Astrocyte of the spinal cord (primary cell): ENCODE measurements around the gene YBX1.

Source experiments
- DNase-seq: peaks from one replicate; pipeline ENCODE4 v3.0.0; 2011; ENCODE audit warnings: low read depth, low spot score
- H3K4me3 ChIP-seq: 2 replicates; pipeline ENCODE4 v1.5.1; 2011; ENCODE audit warnings: low read depth, mild to moderate bottlenecking, low read length, moderate library complexity
- in situ Hi-C: cut with HindIII; loops from 2 replicates; pipeline ENCODE4 v1.10.0; 2017; ENCODE audit warnings: low sequenced_read_pairs
- TF ChIP-seq, protein P1 (sequence below): IDR thresholded peaks from 2 replicates; pipeline ENCODE4 v1.5.1; 2012; ENCODE audit warnings: low read depth, mild to moderate bottlenecking, low read length, inconsistent platforms

YBX1 gene

GRCh38 chr1:42737257-42737656 lies 55.0 kb downstream of the YBX1 start:
- H3K4me3 ChIP-seq: no peak overlapping the region
- no peak for DNase-seq
- TF ChIP-seq, protein P1, sequence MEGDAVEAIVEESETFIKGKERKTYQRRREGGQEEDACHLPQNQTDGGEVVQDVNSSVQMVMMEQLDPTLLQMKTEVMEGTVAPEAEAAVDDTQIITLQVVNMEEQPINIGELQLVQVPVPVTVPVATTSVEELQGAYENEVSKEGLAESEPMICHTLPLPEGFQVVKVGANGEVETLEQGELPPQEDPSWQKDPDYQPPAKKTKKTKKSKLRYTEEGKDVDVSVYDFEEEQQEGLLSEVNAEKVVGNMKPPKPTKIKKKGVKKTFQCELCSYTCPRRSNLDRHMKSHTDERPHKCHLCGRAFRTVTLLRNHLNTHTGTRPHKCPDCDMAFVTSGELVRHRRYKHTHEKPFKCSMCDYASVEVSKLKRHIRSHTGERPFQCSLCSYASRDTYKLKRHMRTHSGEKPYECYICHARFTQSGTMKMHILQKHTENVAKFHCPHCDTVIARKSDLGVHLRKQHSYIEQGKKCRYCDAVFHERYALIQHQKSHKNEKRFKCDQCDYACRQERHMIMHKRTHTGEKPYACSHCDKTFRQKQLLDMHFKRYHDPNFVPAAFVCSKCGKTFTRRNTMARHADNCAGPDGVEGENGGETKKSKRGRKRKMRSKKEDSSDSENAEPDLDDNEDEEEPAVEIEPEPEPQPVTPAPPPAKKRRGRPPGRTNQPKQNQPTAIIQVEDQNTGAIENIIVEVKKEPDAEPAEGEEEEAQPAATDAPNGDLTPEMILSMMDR: peak; percentile 27
- in situ Hi-C loops: no loop called here

DNA sequence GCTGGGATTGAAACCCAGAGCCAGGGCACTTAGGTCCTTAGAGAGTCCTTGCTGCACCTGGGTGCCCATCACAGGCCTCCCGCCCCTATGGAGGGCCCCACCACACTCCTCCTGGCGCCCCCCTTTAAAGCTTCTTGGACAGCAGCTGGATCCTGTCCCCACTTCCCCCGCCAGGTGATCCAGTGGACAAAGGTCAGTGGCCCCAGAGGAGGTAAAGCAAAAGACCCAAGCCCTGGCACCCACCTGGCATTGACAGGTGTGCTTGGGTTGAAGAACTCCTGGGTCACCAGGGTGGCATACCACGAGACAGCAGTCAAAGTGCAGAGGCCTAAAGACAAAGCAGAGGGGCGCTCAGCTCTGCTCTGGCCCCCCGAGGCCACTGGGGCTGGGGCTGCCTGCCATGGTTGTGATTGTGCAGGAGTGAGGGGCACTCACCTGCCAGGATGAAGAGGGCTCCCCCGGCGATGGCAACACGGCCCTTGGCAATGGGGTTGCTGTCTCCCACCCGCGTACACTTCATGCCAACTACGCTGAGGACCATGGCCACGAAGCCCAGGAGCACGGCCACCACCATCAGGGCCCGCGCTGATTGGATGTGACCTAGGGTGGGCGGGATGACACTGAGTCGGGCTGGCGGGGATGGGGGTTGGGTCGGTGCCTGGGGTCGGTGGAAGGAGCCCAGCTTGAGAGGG lies 55.9 kb downstream of the YBX1 start:
- no peak overlapping the region for H3K4me3 ChIP-seq
- TF ChIP-seq, protein P1: no peak
- no peak for DNase-seq
- in situ Hi-C loops: no loop called here

- in situ Hi-C loops: no loop called here
- TF ChIP-seq, protein P1: no peak
- no peak for DNase-seq
- H3K4me3 ChIP-seq: no peak overlapping the region
Measured at GRCh38 chr1:42738678-42739226, 56.5 kb downstream of the YBX1 start.

GRCh38 chr1:42739753-42740700 lies 57.8 kb downstream of the YBX1 start, which contains the start of gene CLDN19:
CLDN19 (minus strand) TSS chr1:42740236; CDS start chr1:42740063, 173 bp downstream.
- TF ChIP-seq, protein P1: no peak
- no peak for DNase-seq
- H3K4me3 ChIP-seq: no peak within 1 kb of the TSS
- in situ Hi-C loops: no loop called here

GRCh38 chr1:42740851-42741580 lies 58.8 kb downstream of the YBX1 start:
- no peak for DNase-seq
- TF ChIP-seq, protein P1: no peak
- in situ Hi-C loops: no loop called here
- H3K4me3 ChIP-seq: no peak overlapping the region

DNA sequence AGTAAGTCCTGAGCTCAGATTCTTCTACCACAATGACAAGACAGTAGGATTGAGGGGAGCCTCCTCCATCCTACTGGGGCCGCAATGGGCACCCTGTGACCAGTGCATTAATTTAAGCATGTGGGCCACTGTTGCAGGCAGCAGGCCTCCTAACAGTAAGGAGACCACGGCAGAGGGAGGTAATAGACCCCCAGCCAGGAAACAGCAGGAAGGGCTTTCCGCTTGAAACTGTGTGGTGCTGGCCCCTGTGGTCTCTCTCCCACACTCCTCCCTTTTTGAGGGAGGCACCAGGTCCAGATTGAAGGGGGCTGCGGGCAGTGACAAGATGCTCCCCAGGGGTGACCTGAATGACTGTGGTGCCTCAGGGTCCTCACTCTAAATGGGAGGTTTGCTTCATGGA lies 59.5 kb downstream of the YBX1 start:
- no peak overlapping the region for H3K4me3 ChIP-seq
- in situ Hi-C loops: no loop called here
- TF ChIP-seq, protein P1: no peak
- no peak for DNase-seq
